HepG2 (cell line): Measurements from ENCODE around the gene DNAJC12. TPM values are rescaled to one million over a fixed set of nuclear protein-coding genes. Genes with fewer than 3 reads are reported as not detected.
A peak's percentile ranks its signal among the peaks of the same experiment; 100 is the strongest.

Experiments used
- CBFB ChIP-seq: sonication (generic); formaldehyde crosslinking; IDR thresholded peaks from 2 replicates; pipeline ENCODE4 v1.4.0; 2020; ENCODE audit warnings: missing genetic modification reagents
- KDM3A ChIP-seq: IDR thresholded peaks from 2 replicates; pipeline ENCODE4 v1.6.1; 2018; ENCODE audit warnings: low read depth, missing compliant biosample characterization
- NFRKB ChIP-seq: fragments of 450-650 bp; IDR thresholded peaks from 2 replicates; pipeline ENCODE4 v1.6.1; 2017
- NFYB ChIP-seq: sonication (generic); formaldehyde crosslinking; IDR thresholded peaks from 2 replicates; pipeline ENCODE4 v1.4.0; 2020; ENCODE audit warnings: missing genetic modification reagents
- PRMT3 ChIP-seq: sonication (generic); formaldehyde crosslinking; IDR thresholded peaks from 2 replicates; pipeline ENCODE4 v1.8.1; 2022; ENCODE audit warnings: low read depth, mild to moderate bottlenecking, moderate library complexity, missing genetic modification reagents, borderline replicate concordance
- RXRB ChIP-seq: IDR thresholded peaks from 2 replicates; pipeline ENCODE4 v1.6.1; 2016; ENCODE audit warnings: borderline replicate concordance, missing genetic modification reagents, missing compliant biosample characterization
- SATB2 ChIP-seq: sonication (generic); formaldehyde crosslinking; IDR thresholded peaks from 2 replicates; pipeline ENCODE4 v1.5.0; 2020; ENCODE audit warnings: missing genetic modification reagents
- ZFP36 ChIP-seq: fragments of 150-350 bp; IDR thresholded peaks from 2 replicates; pipeline ENCODE4 v1.6.1; 2018; ENCODE audit warnings: borderline replicate concordance, low read length, low read depth; ENCODE audit not compliant: partially characterized antibody
- ZNF160 ChIP-seq: sonication (generic); formaldehyde crosslinking; IDR thresholded peaks from 2 replicates; pipeline ENCODE4 v1.8.0; 2022; ENCODE audit warnings: mild to moderate bottlenecking, inconsistent platforms, missing genetic modification reagents
- ZNF329 ChIP-seq: sonication (generic); formaldehyde crosslinking; IDR thresholded peaks from 2 replicates; pipeline ENCODE4 v1.9.0; 2021; ENCODE audit warnings: low read depth, mild to moderate bottlenecking, missing genetic modification reagents
- ZNF550 ChIP-seq: sonication (generic); formaldehyde crosslinking; IDR thresholded peaks from 2 replicates; pipeline ENCODE4 v1.4.0; 2020; ENCODE audit warnings: mild to moderate bottlenecking, missing genetic modification reagents, borderline replicate concordance
- ZSCAN25 ChIP-seq: sonication (generic); formaldehyde crosslinking; IDR thresholded peaks from 2 replicates; pipeline ENCODE4 v1.8.0; 2022; ENCODE audit warnings: mild to moderate bottlenecking, missing genetic modification reagents
- polyA plus RNA-seq, 8 experiments: library from polyadenylated mRNA; depleted of rRNA in 3 of 8; stranded (reverse) in 7 of 8; unstranded in 1 of 8; fragments of >200 nt; fragmentation: Illumina TruSeq in 4 of 8; extraction: Trizol in 4 of 8; gene quantifications; 2 replicates each; pipeline versions ENCODE4 v1.2.1 to v1.2.3, GENCODE V29; 2011 to 2016; ENCODE audit warnings: low read depth in 4 of 8, missing spikeins in 1 of 8, mixed read lengths in 1 of 8; ENCODE audit not compliant: insufficient read depth in 1 of 8
- total RNA-seq, 5 experiments: library from RNA; depleted of rRNA; stranded (reverse); fragments of >200 nt; fragmentation: Illumina TruSeq; extraction: Trizol; gene quantifications; 2 replicates each; pipeline ENCODE4 v1.2.3, GENCODE V29; 2016; ENCODE audit warnings: low read depth in 1 of 5
- TF ChIP-seq, protein P1 (sequence below): IDR thresholded peaks from 2 replicates; pipeline ENCODE4 v1.6.1; 2018; ENCODE audit warnings: missing genetic modification reagents, mild to moderate bottlenecking, missing compliant biosample characterization
- TF ChIP-seq, protein P2 (sequence below): sonication (generic); formaldehyde crosslinking; IDR thresholded peaks from 2 replicates; pipeline ENCODE4 v1.4.0; 2020; ENCODE audit warnings: missing genetic modification reagents, mild to moderate bottlenecking, borderline replicate concordance
- TF ChIP-seq, protein P3 (sequence below): sonication (generic); formaldehyde crosslinking; IDR thresholded peaks from 2 replicates; pipeline ENCODE4 v1.5.0; 2020; ENCODE audit warnings: mild to moderate bottlenecking, missing genetic modification reagents
- TF ChIP-seq, protein P4 (sequence below): sonication (generic); formaldehyde crosslinking; IDR thresholded peaks from 2 replicates; pipeline ENCODE4 v1.8.1; 2022; ENCODE audit warnings: mild to moderate bottlenecking, missing genetic modification reagents
- TF ChIP-seq, protein P5 (sequence below): IDR thresholded peaks from 2 replicates; pipeline ENCODE4 v1.6.1; 2016; ENCODE audit warnings: missing genetic modification reagents, missing compliant biosample characterization
- TF ChIP-seq, protein P6 (sequence below): sonication (generic); formaldehyde crosslinking; IDR thresholded peaks from 2 replicates; pipeline ENCODE4 v1.8.1; 2023; ENCODE audit warnings: mild to moderate bottlenecking, moderate library complexity, missing genetic modification reagents
- TF ChIP-seq, protein P7 (sequence below): sonication (generic); formaldehyde crosslinking; IDR thresholded peaks from 2 replicates; pipeline ENCODE4 v1.8.1; 2023; ENCODE audit warnings: mild to moderate bottlenecking, missing genetic modification reagents

DNAJC12 gene
- total and polyA plus RNA-seq, 2 of the 13 experiments (the other 11 are each of a cell fraction or from before 2014, with no cell fraction given) = 11.6 to 43.9 TPM

DNA sequence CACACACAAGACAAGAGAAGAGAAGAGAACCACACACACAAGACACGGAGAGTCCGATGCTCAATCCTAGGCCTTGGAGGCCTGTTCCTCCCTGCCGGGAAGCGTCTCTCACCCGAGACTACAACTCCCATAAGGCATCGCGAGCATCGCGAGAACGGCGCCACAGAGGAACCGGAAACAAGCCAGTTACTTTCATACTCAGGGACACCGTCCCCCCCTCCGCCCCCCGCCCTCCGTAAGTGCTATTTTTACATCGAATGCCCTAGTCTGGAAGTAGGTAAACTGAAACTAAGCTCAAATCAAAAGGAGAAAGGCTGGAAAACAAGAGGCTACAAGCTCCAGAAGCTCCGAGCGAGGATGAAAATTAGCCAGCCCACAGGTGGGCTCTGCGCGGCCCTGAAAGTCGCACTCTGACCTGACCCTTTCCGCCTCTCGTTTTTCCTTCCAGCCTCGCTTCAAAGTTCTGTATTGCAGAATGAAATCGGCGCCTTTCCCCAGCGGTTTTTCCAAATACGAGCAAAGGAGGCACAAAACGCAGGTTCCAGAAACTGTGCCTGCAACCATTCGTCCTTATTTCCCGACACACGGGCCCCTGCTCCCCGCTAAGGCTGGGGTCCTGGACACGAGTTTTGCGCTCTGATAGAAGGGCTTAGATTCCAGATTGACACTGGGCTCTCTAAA lies 11.5 kb upstream of the DNAJC12 start (continued):
- TF ChIP-seq, protein P1, sequence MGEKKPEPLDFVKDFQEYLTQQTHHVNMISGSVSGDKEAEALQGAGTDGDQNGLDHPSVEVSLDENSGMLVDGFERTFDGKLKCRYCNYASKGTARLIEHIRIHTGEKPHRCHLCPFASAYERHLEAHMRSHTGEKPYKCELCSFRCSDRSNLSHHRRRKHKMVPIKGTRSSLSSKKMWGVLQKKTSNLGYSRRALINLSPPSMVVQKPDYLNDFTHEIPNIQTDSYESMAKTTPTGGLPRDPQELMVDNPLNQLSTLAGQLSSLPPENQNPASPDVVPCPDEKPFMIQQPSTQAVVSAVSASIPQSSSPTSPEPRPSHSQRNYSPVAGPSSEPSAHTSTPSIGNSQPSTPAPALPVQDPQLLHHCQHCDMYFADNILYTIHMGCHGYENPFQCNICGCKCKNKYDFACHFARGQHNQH = peak; percentile 62
- TF ChIP-seq, protein P2, sequence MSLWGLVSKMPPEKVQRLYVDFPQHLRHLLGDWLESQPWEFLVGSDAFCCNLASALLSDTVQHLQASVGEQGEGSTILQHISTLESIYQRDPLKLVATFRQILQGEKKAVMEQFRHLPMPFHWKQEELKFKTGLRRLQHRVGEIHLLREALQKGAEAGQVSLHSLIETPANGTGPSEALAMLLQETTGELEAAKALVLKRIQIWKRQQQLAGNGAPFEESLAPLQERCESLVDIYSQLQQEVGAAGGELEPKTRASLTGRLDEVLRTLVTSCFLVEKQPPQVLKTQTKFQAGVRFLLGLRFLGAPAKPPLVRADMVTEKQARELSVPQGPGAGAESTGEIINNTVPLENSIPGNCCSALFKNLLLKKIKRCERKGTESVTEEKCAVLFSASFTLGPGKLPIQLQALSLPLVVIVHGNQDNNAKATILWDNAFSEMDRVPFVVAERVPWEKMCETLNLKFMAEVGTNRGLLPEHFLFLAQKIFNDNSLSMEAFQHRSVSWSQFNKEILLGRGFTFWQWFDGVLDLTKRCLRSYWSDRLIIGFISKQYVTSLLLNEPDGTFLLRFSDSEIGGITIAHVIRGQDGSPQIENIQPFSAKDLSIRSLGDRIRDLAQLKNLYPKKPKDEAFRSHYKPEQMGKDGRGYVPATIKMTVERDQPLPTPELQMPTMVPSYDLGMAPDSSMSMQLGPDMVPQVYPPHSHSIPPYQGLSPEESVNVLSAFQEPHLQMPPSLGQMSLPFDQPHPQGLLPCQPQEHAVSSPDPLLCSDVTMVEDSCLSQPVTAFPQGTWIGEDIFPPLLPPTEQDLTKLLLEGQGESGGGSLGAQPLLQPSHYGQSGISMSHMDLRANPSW (CRISPR knock-in tag) = no peak
- TF ChIP-seq KDM3A (CRISPR knock-in tag) = 0 out of 2 replicates have a peak, but pooled peaks have one; percentile 34
- TF ChIP-seq, protein P3, sequence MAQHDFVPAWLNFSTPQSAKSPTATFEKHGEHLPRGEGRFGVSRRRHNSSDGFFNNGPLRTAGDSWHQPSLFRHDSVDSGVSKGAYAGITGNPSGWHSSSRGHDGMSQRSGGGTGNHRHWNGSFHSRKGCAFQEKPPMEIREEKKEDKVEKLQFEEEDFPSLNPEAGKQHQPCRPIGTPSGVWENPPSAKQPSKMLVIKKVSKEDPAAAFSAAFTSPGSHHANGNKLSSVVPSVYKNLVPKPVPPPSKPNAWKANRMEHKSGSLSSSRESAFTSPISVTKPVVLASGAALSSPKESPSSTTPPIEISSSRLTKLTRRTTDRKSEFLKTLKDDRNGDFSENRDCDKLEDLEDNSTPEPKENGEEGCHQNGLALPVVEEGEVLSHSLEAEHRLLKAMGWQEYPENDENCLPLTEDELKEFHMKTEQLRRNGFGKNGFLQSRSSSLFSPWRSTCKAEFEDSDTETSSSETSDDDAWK (CRISPR knock-in tag) = no peak
- TF ChIP-seq, protein P4, sequence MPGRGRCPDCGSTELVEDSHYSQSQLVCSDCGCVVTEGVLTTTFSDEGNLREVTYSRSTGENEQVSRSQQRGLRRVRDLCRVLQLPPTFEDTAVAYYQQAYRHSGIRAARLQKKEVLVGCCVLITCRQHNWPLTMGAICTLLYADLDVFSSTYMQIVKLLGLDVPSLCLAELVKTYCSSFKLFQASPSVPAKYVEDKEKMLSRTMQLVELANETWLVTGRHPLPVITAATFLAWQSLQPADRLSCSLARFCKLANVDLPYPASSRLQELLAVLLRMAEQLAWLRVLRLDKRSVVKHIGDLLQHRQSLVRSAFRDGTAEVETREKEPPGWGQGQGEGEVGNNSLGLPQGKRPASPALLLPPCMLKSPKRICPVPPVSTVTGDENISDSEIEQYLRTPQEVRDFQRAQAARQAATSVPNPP = no peak
- TF ChIP-seq, protein P5, sequence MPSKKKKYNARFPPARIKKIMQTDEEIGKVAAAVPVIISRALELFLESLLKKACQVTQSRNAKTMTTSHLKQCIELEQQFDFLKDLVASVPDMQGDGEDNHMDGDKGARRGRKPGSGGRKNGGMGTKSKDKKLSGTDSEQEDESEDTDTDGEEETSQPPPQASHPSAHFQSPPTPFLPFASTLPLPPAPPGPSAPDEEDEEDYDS (CRISPR knock-in tag) = peak; percentile 65
- no peak for TF ChIP-seq SATB2 (CRISPR knock-in tag)
- TF ChIP-seq ZSCAN25 (CRISPR knock-in tag) = peak; percentile 98
- TF ChIP-seq ZFP36 = no peak
- TF ChIP-seq NFYB (CRISPR knock-in tag) = no peak
- peak; percentile 55; the same call in 1 of the 2 replicates for TF ChIP-seq RXRB (CRISPR knock-in tag)
- 0 out of 2 replicates have a peak, but pooled peaks have one; percentile 62 for TF ChIP-seq ZNF329
- no peak for TF ChIP-seq ZNF550
- TF ChIP-seq NFRKB = no peak
- no peak; the same call in 1 of the 2 replicates for TF ChIP-seq CBFB (CRISPR knock-in tag)
- TF ChIP-seq, protein P6, sequence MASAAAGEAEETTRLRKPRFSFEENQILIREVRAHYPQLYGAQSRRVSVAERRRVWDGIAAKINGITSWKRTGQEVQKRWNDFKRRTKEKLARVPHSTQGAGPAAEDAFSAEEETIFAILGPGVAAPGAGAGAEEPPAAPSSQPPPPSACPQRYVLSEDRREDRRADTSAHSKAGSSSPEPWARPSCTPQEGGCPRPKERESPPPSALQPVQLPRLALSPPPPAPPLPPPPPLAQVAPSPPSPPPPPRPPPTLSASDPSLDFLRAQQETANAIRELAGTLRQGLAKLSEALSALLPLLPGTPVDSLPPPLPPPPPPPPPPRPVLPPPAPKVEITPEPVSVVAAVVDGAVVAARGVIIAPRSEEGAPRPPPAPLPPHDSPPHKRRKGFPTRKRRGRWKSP = 0 out of 2 replicates have a peak, but pooled peaks have one; percentile 34
- no peak for TF ChIP-seq ZNF160 (CRISPR knock-in tag)
- TF ChIP-seq PRMT3 (CRISPR knock-in tag) = no peak
- TF ChIP-seq, protein P7, sequence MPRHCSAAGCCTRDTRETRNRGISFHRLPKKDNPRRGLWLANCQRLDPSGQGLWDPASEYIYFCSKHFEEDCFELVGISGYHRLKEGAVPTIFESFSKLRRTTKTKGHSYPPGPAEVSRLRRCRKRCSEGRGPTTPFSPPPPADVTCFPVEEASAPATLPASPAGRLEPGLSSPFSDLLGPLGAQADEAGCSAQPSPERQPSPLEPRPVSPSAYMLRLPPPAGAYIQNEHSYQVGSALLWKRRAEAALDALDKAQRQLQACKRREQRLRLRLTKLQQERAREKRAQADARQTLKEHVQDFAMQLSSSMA (CRISPR knock-in tag) = no peak
